PC-9 (cell line): ENCODE measurements around the gene TMEM123.

ENCODE experiments used
- EZH2 ChIP-seq: fragments of 200-600 bp; sonication (generic); IDR thresholded peaks from 2 replicates; pipeline ENCODE4 v1.8.0; 2017; ENCODE audit warnings: antibody characterized with exemption, low read depth
- TF ChIP-seq, protein P1 (sequence below): fragments of 200-600 bp; sonication (generic); conservative IDR thresholded peaks from 2 replicates; pipeline ENCODE4 v1.6.1; 2017; ENCODE audit warnings: mixed run types, antibody characterized with exemption, mild to moderate bottlenecking, moderate library complexity

DNA sequence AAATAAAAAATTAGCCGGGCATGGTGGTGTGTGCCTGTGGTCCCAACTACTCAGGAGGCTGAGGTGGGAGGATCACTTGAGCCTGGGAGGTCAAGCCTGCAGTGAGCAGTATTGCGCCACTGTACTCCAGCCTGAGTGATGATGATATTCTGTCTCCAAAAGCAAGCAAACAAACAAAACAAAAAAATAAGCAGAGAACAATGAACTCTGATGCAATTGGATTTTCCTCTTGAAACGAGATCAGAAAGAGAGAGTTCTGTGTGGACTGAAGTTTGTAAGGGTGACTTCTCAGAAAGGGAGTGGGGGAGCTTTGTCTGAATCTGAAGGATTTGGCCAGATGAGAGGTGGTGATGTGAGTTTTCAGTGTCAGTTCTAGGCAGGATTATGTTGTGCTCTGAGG lies 6.0 kb upstream of the TMEM123 start:
- TF ChIP-seq, protein P1, sequence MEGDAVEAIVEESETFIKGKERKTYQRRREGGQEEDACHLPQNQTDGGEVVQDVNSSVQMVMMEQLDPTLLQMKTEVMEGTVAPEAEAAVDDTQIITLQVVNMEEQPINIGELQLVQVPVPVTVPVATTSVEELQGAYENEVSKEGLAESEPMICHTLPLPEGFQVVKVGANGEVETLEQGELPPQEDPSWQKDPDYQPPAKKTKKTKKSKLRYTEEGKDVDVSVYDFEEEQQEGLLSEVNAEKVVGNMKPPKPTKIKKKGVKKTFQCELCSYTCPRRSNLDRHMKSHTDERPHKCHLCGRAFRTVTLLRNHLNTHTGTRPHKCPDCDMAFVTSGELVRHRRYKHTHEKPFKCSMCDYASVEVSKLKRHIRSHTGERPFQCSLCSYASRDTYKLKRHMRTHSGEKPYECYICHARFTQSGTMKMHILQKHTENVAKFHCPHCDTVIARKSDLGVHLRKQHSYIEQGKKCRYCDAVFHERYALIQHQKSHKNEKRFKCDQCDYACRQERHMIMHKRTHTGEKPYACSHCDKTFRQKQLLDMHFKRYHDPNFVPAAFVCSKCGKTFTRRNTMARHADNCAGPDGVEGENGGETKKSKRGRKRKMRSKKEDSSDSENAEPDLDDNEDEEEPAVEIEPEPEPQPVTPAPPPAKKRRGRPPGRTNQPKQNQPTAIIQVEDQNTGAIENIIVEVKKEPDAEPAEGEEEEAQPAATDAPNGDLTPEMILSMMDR: no peak
- TF ChIP-seq EZH2: no peak
